ENCODE results near the gene RPRML.
"Not testable (repeated sequence)": the region's sequence is repeated elsewhere in the genome, so short reads cannot be mapped to it uniquely, and the experiment has no call there.

RPRML gene

DNA sequence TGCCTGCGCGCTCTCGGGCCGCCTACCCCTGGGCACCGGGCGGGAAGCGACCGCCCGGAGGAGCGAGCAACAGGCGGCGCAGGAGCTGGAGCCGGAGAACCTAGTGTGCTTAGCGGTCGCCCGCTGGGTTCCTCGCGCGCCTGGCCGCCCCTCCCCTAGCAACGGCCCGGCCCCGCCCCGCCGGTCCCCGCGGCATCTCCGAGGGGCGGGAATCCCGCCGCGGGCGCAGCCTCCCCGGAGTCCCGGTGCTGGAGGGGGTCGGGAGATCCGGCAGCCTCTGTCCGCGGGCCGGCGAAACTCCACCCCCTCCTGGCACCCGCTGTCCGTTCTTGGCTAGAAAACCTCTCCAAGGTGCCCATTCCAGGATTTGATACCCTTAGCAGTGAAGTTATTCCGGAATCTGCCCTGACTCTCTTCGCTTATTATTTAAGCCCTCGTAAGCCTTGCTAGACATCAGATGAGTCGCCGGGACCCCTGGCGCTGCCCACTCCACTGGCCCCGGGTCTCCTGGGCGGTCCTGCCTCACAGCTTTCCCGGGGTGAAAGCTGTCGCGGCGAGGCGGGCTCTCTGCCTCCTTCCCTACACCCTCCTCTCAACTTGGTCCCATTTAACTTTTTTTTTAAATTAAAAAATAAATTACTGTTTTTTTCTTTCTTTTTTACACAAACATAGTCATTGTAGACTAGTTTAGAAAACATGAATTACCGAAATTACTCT, at the start of gene RPRML:
Gene RPRML (minus strand): TSS at position 107 of the 717 bp plus-strand sequence. CDS start 246 bp downstream, outside the sequence.
- DNase-seq, result peak; percentile 87

DNA sequence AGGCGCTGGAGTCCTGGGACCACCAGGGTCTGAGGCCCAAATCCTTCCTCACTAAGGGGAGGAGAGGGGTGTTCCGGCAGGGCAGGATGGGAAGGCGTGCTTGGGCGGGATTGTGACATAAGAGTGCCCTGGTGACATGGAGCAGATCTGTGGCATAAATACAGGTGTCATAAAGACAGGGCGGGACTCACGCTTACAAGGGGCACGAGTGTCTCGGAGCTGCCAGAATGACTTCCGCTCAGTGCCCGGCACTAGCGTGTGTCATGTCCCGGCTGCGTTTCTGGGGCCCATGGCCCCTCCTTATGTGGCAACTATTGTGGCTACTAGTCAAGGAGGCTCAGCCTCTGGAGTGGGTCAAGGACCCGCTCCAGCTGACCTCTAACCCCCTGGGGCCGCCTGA, 37.9 kb upstream of the RPRML start:
- DNase-seq, result not testable (repeated sequence)

GRCh38 chr17:47013341-47013740, 34.3 kb upstream of the RPRML start:
- DNase-seq, result no peak

DNA sequence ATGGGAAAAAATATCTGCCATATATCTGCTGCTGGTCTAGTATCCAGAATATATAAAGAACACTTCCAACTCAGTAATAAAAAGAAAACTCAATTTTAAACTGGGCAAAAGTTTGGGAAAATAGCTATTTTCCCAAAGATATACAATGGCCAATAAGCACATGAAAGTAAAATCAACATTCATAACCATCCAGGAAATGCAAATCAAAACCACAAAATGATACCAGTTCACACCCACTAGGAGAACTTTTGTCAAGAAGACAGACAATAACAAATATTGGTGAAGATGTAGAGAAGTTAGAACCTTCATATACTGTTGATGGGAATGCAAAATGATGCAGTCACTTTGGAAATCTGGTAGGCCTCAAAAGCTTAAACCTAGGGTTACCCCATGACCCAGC, 33.4 kb upstream of the RPRML start:
- no peak for DNase-seq

DNA sequence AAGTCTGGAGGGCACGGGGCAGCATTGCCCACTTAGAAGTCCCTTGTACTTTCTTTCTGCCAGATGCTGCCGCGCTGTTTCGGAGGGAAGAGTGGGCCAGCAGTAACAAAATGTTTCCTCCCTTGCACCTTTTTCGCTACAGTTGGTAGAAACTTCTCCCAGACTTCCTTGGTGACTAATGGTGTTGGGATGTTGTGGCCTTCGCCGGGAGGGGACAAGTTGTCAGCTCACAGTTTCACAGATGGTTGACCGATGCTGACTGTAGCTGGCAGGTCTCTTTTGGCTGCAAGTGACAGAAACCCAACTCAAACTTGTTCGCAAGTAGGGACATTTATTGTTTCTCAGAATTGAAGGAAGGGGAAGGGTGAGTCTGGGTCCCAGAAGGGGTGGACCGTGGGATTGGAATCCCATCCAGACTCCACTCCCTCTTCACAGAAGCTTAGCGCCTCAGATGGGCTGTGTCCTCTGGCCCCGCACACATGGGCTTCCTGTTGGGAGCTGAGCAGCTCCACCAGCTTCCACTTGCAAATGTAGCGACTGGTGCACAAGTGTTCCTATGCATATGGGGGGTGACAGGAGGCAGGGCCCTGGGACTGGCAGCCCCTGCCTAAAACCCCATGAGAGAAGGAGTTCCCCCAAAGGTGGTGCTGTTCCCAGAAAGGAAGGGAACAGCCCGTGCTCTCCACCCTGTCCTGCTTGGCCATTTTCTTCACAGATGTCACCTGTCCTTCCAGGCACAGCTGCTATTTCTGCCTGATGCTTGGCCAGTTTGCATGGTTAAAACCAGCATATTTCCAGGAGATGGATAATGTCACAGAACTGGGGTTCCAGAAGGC, 30.9 kb upstream of the RPRML start:
- no peak for DNase-seq

- no peak for DNase-seq
Measured at GRCh38 chr17:47004906-47005305, 25.9 kb upstream of the RPRML start.

- DNase-seq, result not testable (repeated sequence)
Measured at GRCh38 chr17:47003864-47004263, 24.8 kb upstream of the RPRML start.

GRCh38 chr17:46995841-46996571, 17.0 kb upstream of the RPRML start:
- DNase-seq, result peak; percentile 34

GRCh38 chr17:46994993-46995392, 15.9 kb upstream of the RPRML start:
- DNase-seq, result no peak

DNA sequence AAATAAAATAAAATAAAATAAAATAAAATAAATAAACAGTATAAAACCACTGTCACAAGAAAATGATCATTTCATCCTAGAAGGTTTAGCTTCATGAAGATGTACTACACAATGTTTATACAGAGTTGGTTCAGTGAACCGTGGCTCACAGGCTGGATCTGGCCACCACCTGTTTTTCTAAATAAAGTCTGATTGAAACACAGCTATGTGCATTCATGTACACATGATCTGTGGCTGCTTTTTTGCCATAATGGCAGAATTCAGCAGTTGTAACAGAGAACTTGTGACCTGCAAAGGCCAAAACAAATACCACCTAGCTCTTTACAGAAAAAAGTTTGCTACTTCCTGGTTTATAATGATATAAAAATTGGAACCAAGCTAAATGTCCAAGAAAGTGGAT, 12.6 kb upstream of the RPRML start:
- DNase-seq, result peak; percentile 68

DNA sequence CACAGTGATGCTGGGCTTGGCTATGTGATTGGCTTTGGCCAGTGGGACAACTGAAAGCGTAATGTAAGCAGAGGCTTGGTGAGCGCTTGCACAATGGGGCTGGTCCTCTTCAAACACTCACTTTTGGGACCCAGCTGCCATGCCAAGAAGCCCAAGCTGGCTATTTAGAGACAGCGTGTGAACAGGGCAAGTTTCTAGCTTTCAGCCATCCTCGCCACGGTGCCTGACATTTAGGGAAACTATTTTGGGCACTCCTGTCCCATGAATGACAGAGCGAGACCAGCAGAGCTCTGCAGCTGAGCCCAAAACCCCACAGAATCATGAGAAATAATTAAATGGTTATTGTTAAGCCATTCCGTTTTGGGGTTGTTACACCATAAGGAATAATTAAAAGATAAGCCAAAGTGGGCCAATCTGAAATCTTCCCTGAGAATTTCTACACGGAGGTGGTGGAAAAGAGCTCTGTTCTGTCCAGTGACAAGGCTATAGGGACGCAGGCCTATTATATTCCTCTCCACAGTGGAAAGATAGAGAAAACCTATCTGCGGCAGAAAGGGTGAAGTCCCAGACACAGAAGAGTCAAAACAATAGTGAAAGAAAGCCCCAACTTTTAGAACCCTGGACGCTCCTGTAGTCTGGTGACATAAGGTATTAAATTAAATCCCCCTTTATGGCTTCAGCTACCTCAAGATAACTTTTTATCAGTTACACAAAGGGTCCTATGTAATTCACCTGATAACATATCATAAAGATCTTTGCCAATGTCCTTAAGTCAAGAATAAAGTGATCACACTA, 10.8 kb upstream of the RPRML start:
- DNase-seq, result no peak

DNA sequence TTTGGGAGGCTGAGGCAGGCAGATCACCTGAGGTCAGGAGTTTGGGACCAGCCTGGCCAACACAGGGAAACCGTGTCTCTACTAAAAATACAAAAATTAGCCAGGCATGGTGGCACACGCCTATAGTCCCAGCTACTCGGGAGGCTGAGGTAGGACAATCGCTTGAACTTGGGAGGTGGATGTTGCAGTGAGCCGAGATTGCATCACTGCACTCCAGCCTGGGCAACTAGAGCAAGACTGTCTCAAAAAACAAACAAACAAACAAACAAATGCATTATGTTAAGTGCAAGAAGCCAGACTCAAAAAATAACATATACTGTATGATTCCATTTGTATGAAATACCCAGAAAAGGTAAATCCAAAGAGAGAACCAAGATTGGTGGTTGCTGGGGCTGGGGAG, 8.9 kb upstream of the RPRML start:
- not testable (repeated sequence) for DNase-seq

DNA sequence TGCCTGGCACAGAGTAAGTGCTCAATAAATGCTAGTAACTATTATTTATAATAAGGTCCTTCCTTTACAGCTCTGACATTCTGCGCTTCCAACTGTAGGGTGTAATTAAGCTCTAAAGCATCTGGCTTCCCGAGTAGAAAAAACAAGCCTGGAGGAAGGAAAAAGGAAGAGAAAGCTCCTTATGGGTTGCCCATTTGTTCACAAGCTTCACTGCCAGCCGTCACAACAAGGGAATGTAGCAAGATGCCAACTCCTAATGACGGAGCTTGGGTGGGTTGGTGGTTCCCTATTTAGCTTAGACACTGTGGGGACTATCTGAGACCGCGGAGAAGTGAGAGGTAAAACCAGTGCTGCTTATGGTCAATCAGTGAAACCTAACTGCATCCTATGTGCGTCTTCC, 7.3 kb upstream of the RPRML start:
- no peak for DNase-seq

DNA sequence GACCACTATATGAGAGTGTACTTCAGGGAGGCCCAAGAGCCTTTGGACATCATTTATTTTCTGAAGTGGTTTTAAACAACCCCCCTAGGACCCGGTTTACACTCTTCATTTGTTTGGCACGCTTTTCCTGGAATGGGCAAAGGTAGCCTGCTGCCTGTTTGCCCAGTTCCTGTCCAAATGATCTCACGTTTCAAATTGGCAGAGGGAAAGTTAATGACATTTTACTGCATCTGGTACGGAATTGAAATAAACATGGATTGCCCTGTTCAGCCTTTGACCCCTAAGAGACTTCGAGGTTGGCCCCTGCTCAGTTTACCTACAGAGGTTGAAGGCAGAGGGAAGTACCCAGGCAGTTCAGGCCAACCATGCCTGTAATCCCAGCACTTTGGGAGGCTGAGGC, 5.8 kb upstream of the RPRML start:
- DNase-seq, result peak; percentile 97

DNA sequence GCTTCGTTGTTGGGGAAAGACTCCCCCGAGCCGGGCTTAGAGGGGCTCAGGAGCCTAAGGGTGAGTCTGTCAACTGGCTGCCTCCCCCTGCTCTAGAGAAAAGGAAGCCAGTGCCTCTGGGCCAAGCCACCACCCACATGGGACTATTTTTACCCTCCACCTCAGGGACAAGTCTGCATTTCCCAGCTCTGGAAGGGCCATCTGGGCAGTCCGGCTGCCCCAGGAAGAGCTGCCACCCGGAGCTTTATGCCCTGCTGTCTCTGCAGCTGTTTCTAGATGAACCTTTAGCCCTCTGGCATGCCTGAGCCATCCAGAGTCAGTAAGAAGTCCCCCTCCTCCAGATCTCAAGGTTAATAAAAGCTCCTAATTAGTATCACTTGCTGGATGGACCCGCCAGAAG, 5.3 kb upstream of the RPRML start:
- peak; percentile 87 for DNase-seq

DNA sequence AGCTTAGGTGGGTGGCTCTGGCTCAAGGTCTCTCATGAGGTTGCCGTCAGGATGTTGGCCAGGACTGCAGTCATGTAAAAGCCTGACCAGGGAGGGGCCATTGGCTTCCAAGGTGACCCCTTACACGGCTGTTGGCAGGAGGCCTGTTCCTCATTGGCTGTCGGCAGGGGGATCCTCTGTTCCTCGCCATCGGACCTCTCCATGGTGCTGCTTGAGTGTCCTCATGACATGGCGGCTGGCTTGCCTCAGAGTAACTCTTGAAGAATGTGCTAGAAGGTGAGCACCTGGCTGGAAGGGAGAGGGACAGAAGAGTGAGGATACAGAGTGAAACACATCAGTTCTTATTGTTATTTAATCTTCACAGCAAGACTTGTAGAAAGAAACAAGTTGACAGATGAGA, 4.7 kb upstream of the RPRML start:
- peak; percentile 45 for DNase-seq

- DNase-seq, result no peak
Measured at GRCh38 chr17:46982577-46982976, 3.5 kb upstream of the RPRML start.

DNA sequence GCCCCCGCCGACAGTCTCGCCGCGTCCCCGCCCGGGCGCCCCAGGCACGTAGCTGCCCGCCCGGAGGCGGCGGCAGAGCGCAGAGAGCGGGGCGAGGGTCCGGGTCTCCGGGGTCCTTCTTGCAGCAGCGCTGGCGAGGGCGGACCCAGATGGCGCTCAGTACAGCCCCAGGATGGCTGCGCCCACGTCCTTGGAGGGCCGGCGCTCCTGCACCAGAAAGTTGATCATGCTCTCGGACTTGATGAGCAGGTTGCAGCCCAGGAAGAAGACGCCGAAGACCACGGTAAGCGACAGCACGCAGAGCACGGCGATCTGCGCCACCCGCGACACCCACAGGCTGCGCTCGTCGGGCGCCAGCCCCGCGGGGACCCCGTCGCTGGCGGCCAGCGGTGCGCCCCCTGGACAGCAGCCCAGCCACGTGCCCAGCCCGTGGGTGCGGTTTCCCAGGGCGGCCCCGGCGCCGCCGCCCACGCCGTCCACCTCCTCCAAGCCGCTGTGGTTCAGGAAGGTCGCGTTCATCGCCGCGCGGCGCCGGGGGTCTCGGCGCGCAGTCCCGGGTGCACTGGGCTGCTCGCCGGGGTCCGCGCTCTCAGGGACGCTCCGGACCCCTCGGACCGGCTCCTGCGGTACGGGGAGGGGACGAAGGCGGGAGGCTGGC, 435 bp downstream of the RPRML start:
- peak; percentile 77 for DNase-seq

DNA sequence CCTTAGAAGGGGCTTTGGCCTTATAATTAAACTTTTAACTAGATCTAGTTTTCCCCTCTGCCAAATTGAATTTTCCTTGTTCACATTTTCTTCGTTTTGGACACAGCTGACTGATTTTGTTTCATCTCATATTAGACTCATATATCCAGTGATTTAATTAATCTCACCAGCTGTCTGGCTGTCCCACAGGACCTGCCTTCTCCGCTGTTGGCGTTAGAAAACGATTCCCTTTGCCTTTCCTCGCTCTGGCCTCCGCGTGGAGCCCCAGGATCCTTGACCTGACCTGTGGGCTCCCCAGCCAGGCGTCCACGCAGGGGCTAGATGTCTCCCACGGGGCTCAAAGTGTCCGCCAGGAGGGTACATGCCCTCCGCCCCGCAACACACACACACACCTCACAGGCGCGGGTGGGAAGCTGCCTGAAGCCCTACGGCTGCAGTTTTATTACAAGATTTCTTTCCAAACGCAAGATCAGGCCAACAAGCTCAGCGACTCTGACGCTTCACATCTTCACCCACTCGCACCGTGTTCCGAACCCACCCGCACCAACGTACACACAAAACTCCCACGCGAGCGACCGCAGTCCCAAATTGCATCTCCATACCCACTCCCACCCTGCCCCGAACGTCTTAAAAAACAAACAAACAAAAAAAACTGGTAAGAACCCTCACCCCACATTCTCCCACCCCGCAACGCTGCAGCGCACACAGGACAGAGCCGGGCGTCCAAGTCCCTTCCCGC, 1.1 kb downstream of the RPRML start:
- DNase-seq, result peak; percentile 63

GRCh38 chr17:46977348-46977747, 1.7 kb downstream of the RPRML start:
- DNase-seq, result peak; percentile 98

GRCh38 chr17:46976626-46977270, 2.3 kb downstream of the RPRML start:
- DNase-seq, result peak; percentile 57

Data from DMS53 (cell line).